HepG2 (cell line): ENCODE results near the gene PARP16. TPM values are rescaled to one million over a fixed set of nuclear protein-coding genes. Genes with fewer than 3 reads are reported as not detected.
A peak's percentile ranks its signal among the peaks of the same experiment; 100 is the strongest.

ENCODE experiments used
- ARHGAP35 ChIP-seq: sonication (generic); formaldehyde crosslinking; IDR thresholded peaks from 2 replicates; pipeline ENCODE4 v1.9.0; 2022; ENCODE audit warnings: mild to moderate bottlenecking, inconsistent platforms, moderate library complexity, missing genetic modification reagents, borderline replicate concordance
- ARID4A ChIP-seq: sonication (generic); formaldehyde crosslinking; IDR thresholded peaks from 2 replicates; pipeline ENCODE4 v1.5.0; 2020; ENCODE audit warnings: mild to moderate bottlenecking, missing genetic modification reagents, borderline replicate concordance
- ASH2L ChIP-seq: fragments of 300-600, 200-600 bp; sonication (generic); IDR thresholded peaks from 2 replicates; pipeline ENCODE4 v1.7.0; 2017; ENCODE audit warnings: low read depth, mild to moderate bottlenecking, moderate library complexity, mixed read lengths, low read length; ENCODE audit not compliant: insufficient read length
- BRF2 ChIP-seq: sonication (generic); formaldehyde crosslinking; IDR thresholded peaks from 2 replicates; pipeline ENCODE4 v1.8.1; 2022; ENCODE audit warnings: mild to moderate bottlenecking, missing genetic modification reagents
- HNF4A ChIP-seq: sonication (generic); formaldehyde crosslinking; IDR thresholded peaks from 2 replicates; pipeline ENCODE4 v1.4.0; 2020; ENCODE audit warnings: missing genetic modification reagents
- KDM1A ChIP-seq: IDR thresholded peaks from 2 replicates; pipeline ENCODE4 v1.6.1; 2016; ENCODE audit warnings: missing compliant biosample characterization
- MTA3 ChIP-seq: sonication (generic); formaldehyde crosslinking; IDR thresholded peaks from 2 replicates; pipeline ENCODE4 v1.4.0; 2020; ENCODE audit warnings: missing genetic modification reagents
- NFE2L2 ChIP-seq: fragments of 150-350 bp; IDR thresholded peaks from 2 replicates; pipeline ENCODE4 v1.6.1; 2014; ENCODE audit warnings: low read length
- SUZ12 ChIP-seq: fragments of 150-350 bp; IDR thresholded peaks from 2 replicates; pipeline ENCODE4 v1.6.1; 2014; ENCODE audit warnings: low read depth, low read length
- ZBTB39 ChIP-seq: sonication (generic); formaldehyde crosslinking; IDR thresholded peaks from 2 replicates; pipeline ENCODE4 v1.5.0; 2020; ENCODE audit warnings: missing genetic modification reagents
- ZFP37 ChIP-seq: sonication (generic); formaldehyde crosslinking; IDR thresholded peaks from 2 replicates; pipeline ENCODE4 v1.4.0; 2020; ENCODE audit warnings: missing genetic modification reagents, borderline replicate concordance
- ZNF160 ChIP-seq: sonication (generic); formaldehyde crosslinking; IDR thresholded peaks from 2 replicates; pipeline ENCODE4 v1.8.0; 2022; ENCODE audit warnings: mild to moderate bottlenecking, inconsistent platforms, missing genetic modification reagents
- ZNF234 ChIP-seq: sonication (generic); formaldehyde crosslinking; conservative IDR thresholded peaks from 2 replicates; pipeline ENCODE4 v1.5.1; 2020; ENCODE audit warnings: mild to moderate bottlenecking, missing genetic modification reagents
- ZNF362 ChIP-seq: sonication (generic); formaldehyde crosslinking; IDR thresholded peaks from 2 replicates; pipeline ENCODE4 v1.4.0; 2020; ENCODE audit warnings: missing genetic modification reagents, mild to moderate bottlenecking, borderline replicate concordance
- ZNF562 ChIP-seq: sonication (generic); formaldehyde crosslinking; IDR thresholded peaks from 2 replicates; pipeline ENCODE4 v1.8.0; 2022; ENCODE audit warnings: missing genetic modification reagents, borderline replicate concordance
- ZNF577 ChIP-seq: sonication (generic); formaldehyde crosslinking; IDR thresholded peaks from 2 replicates; pipeline ENCODE4 v1.4.0; 2020; ENCODE audit warnings: mild to moderate bottlenecking, low read depth, missing genetic modification reagents, borderline replicate concordance
- ZNF7 ChIP-seq: IDR thresholded peaks from 2 replicates; pipeline ENCODE4 v1.6.1; 2016; ENCODE audit warnings: missing biosample characterization, missing genetic modification reagents
- ZNF724P ChIP-seq: sonication (generic); formaldehyde crosslinking; IDR thresholded peaks from 2 replicates; pipeline ENCODE4 v1.8.0; 2022; ENCODE audit warnings: missing genetic modification reagents, borderline replicate concordance
- polyA plus RNA-seq, 8 experiments: library from polyadenylated mRNA; depleted of rRNA in 3 of 8; stranded (reverse) in 7 of 8; unstranded in 1 of 8; fragments of >200 nt; fragmentation: Illumina TruSeq in 4 of 8; extraction: Trizol in 4 of 8; gene quantifications; 2 replicates each; pipeline versions ENCODE4 v1.2.1 to v1.2.3, GENCODE V29; 2011 to 2016; ENCODE audit warnings: low read depth in 4 of 8, missing spikeins in 1 of 8, mixed read lengths in 1 of 8; ENCODE audit not compliant: insufficient read depth in 1 of 8
- total RNA-seq, 5 experiments: library from RNA; depleted of rRNA; stranded (reverse); fragments of >200 nt; fragmentation: Illumina TruSeq; extraction: Trizol; gene quantifications; 2 replicates each; pipeline ENCODE4 v1.2.3, GENCODE V29; 2016; ENCODE audit warnings: low read depth in 1 of 5

Gene PARP16
- total and polyA plus RNA-seq, 2 of the 13 experiments (the other 11 are each of a cell fraction or from before 2014, with no cell fraction given) = 6.8 to 7.6 TPM

GRCh38 chr15:65304381-65305149 lies 17.9 kb upstream of the PARP16 start, which contains the start of gene RNU5B-1 (continued):
- TF ChIP-seq ZFP37 (CRISPR knock-in tag) (0 out of 2 replicates have a peak, but pooled peaks have one; percentile 21), ZNF562 (CRISPR knock-in tag) (0 out of 2 replicates have a peak, but pooled peaks have one; percentile 75), SUZ12 (peak; percentile 68), ZNF160 (CRISPR knock-in tag) (peak; percentile 60; the same call in 1 of the 2 replicates), KDM1A (peak; percentile 60; the same call in 1 of the 2 replicates), ARID4A (CRISPR knock-in tag) (no peak; the same call in 1 of the 2 replicates), ARHGAP35 (CRISPR knock-in tag) (no peak), HNF4A (peak; percentile 20; the same call in 1 of the 2 replicates), NFE2L2 (no peak), ZNF7 (CRISPR knock-in tag) (0 out of 2 replicates have a peak, but pooled peaks have one; percentile 37), ZNF724P (CRISPR knock-in tag) (no peak), ZBTB39 (no peak), BRF2 (CRISPR knock-in tag) (peak; percentile 82; the same call in 1 of the 2 replicates), MTA3 (CRISPR knock-in tag) (no peak), ZNF577 (CRISPR knock-in tag) (no peak), ASH2L (no peak), ZNF362 (CRISPR knock-in tag) (peak; percentile 43; the same call in 1 of the 2 replicates), ZNF234 (CRISPR knock-in tag) (0 out of 2 replicates have a peak, but pooled peaks have one; percentile 46)
